OCI-LY7 (cell line): Measurements from ENCODE around the gene LAGE3.

Experiments used
- EZH2phosphoT487 ChIP-seq: fragments of 200-600 bp; sonication (generic); IDR thresholded peaks from 2 replicates; pipeline ENCODE4 v1.6.1; 2018; ENCODE audit warnings: low read depth, borderline replicate concordance, mild to moderate bottlenecking, mixed run types, antibody characterized with exemption, low read length, moderate library complexity, mixed read lengths
- TF ChIP-seq, protein P1 (sequence below): fragments of 200-600 bp; sonication (generic); conservative IDR thresholded peaks from 2 replicates; pipeline ENCODE4 v1.5.1; 2014; ENCODE audit warnings: mild to moderate bottlenecking, antibody characterized with exemption, low read length, moderate library complexity, mixed read lengths

DNA sequence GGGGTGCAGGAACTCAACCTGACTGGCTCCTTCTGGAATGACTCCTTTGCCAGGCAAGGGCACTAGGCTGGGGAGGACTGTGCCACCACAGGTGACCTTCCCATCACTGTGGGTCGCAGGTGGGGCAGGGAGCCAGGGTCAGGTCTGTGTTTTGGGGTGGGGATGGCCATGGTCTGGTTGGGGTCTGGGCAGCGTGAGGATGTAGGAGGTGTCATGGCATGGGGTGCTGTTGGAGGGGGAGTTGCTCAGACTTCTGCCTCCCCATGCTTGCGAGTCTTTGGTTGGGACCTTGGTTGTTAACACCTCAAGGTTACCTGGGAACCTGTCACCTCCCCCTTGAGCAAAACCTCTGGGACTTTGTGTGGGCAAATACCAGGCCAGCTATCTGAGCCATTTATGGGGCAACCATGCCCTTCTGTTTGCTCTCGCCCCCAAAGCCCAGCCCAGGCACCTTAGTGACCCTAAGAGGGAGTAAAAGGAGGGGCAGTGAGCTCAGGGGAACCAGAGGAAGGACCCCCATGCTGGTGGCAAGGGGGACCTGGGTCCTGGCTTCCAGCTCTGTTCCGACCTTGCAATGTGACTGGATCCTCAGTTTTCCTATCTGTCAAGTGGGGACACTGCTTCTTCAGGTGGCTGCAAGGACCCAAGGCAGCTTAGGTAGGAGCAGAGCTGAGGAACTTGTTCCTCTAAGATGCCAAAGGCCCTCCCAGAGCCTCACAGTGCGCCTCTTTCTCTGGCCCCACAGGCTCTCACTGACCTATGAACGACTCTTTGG, 44.5 kb downstream of the LAGE3 start:
- TF ChIP-seq EZH2phosphoT487: no peak
- TF ChIP-seq, protein P1, sequence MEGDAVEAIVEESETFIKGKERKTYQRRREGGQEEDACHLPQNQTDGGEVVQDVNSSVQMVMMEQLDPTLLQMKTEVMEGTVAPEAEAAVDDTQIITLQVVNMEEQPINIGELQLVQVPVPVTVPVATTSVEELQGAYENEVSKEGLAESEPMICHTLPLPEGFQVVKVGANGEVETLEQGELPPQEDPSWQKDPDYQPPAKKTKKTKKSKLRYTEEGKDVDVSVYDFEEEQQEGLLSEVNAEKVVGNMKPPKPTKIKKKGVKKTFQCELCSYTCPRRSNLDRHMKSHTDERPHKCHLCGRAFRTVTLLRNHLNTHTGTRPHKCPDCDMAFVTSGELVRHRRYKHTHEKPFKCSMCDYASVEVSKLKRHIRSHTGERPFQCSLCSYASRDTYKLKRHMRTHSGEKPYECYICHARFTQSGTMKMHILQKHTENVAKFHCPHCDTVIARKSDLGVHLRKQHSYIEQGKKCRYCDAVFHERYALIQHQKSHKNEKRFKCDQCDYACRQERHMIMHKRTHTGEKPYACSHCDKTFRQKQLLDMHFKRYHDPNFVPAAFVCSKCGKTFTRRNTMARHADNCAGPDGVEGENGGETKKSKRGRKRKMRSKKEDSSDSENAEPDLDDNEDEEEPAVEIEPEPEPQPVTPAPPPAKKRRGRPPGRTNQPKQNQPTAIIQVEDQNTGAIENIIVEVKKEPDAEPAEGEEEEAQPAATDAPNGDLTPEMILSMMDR: no peak
